Central memory CD8-positive, alpha-beta T cell (primary cell): ENCODE measurements around the gene PDGFD.

Experiments used
- ATAC-seq: fragments of 150-1000 bp; cut with Tn5 transposase; replicated peaks from 2 replicates; pipeline ENCODE4 v1.10.0; 2022; ENCODE audit warnings: mild to moderate bottlenecking, moderate FRiP score, moderate number of reproducible peaks; ENCODE audit not compliant: poor library complexity, severe bottlenecking; ENCODE audit errors: extremely low read depth
- DNase-seq, 2 donors: peaks; one replicate each; pipeline ENCODE4 v3.0.0; 2021; ENCODE audit warnings: low spot score in 2 of 2
- H3K27ac Mint-ChIP-seq: one replicate; pipeline ENCODE4 v1.8.0; 2022; ENCODE audit warnings: low read depth, mild to moderate bottlenecking, moderate library complexity, mixed read lengths
- H3K27me3 Mint-ChIP-seq: one replicate; pipeline ENCODE4 v1.8.0; 2022; ENCODE audit warnings: mixed read lengths
- H3K36me3 Mint-ChIP-seq: one replicate; pipeline ENCODE4 v1.8.0; 2022; ENCODE audit warnings: mild to moderate bottlenecking, moderate library complexity, mixed read lengths; ENCODE audit not compliant: insufficient read depth
- H3K4me1 Mint-ChIP-seq: one replicate; pipeline ENCODE4 v1.8.0; 2022; ENCODE audit warnings: mixed read lengths
- H3K4me3 Mint-ChIP-seq: one replicate; pipeline ENCODE4 v1.8.0; 2022; ENCODE audit warnings: mild to moderate bottlenecking, moderate library complexity, mixed read lengths
- H3K9me3 Mint-ChIP-seq: one replicate; pipeline ENCODE4 v1.8.0; 2022; ENCODE audit warnings: mixed read lengths

PDGFD gene

DNA sequence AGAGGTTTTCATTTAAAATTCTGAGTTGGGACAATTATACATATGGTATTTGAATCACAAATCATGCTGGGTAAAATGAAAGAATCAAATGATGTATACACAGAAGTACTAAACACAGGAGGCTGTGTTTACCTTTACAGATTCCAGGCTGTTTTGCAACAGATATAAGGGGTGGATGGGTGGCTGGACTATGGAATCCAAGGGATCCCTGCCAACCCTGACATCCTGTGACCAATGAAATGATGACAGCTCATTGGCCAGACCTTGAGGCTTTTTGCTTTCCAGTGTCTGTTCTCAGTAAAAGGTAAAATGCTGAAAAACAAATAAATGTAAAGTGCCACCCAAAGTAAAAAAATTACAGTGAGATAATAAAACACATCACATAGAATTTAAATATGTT is 130.8 kb downstream of the PDGFD start:
- DNase-seq (no peak), ATAC-seq (no peak)
- Mint-ChIP-seq H3K27me3 (no peaks in the 10 kb centered on the region), H3K9me3 (no peaks in the 10 kb centered on the region), H3K27ac (no peak overlapping the region), H3K4me3 (no peak overlapping the region), H3K4me1 (no peaks in the 10 kb centered on the region), H3K36me3 (no peaks in the 10 kb centered on the region)

DNA sequence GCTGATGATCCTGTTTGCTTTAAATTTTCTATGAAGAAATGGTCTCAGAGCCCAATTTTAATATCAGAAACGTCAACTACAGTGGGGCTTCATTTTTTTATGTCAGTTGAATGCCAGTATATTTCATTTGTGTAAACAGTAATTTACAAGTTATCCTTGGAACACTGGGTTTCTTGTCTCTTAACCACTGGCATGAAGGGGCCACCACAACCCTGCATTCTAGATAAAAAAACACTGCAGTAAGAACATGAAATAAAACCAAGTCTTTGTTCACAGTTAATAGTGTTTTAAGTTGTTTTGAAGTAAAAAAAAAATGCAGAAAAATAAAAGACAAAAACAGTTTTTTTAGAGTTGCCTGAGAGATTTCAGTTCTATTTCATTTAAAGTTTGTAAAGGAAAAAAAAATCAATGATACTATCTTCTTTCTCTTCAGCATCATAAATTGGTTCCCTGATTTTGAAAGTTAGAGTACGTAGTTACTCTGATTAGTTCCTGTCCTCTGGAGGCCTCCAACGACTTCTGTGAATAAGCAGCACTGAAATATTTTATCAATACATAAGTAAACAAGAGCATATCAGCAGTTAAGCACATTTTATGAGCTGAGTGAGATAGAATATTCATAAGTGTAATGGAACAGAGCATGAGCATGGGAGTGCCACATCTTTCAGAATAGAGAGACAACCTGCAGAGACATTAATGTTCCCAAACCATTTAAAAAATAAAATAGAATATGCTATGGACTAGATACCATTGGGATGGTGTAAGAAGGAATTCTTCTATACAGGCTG is 135.3 kb downstream of the PDGFD start:
- DNase-seq (no peak), ATAC-seq (no peak)
- Mint-ChIP-seq H3K36me3 (no peaks in the 10 kb centered on the region), H3K9me3 (no peaks in the 10 kb centered on the region), H3K4me3 (no peak overlapping the region), H3K27ac (no peak overlapping the region), H3K27me3 (no peaks in the 10 kb centered on the region), H3K4me1 (no peaks in the 10 kb centered on the region)

DNA sequence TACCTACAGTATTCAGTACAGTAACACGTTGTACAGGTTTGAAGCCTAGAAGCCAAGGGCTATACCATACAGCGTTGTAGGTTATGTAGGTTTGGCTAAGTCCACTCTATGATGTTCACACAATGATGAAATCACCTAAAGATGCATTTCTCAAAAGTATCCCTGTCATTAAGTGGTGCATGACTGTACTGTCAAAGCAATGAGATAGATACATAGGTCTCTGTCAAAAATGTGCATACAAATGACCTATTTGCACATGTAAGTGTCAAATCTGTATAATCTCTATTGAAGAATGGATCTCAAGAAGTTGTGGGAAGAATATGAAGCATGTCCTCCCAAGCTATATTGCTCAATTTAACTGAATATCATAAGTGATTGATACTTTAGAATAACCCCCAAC is 139.4 kb downstream of the PDGFD start:
- H3K4me1 Mint-ChIP-seq = no peaks in the 10 kb centered on the region
- DNase-seq (no peak), ATAC-seq (no peak)
- H3K27ac Mint-ChIP-seq = no peak overlapping the region
- H3K27me3 Mint-ChIP-seq = no peaks in the 10 kb centered on the region
- no peak overlapping the region for H3K4me3 Mint-ChIP-seq
- H3K36me3 Mint-ChIP-seq = peaks cover 1% of the 10 kb centered on the region
- no peaks in the 10 kb centered on the region for H3K9me3 Mint-ChIP-seq

- no peaks in the 10 kb centered on the region for H3K27me3 Mint-ChIP-seq
- DNase-seq (no peak), ATAC-seq (no peak)
- peaks cover 5% of the 10 kb centered on the region for H3K4me1 Mint-ChIP-seq
- H3K36me3 Mint-ChIP-seq = no peaks in the 10 kb centered on the region
- H3K4me3 Mint-ChIP-seq = no peak overlapping the region
- no peaks in the 10 kb centered on the region for H3K9me3 Mint-ChIP-seq
- H3K27ac Mint-ChIP-seq = no peak overlapping the region
Measured at GRCh38 chr11:104015649-104016415, 148.1 kb downstream of the PDGFD start.

GRCh38 chr11:104011044-104011443 is 152.9 kb downstream of the PDGFD start:
- H3K36me3 Mint-ChIP-seq = no peaks in the 10 kb centered on the region
- H3K4me1 Mint-ChIP-seq = no peaks in the 10 kb centered on the region
- no peaks in the 10 kb centered on the region for H3K9me3 Mint-ChIP-seq
- H3K27me3 Mint-ChIP-seq = no peaks in the 10 kb centered on the region
- H3K4me3 Mint-ChIP-seq = no peak overlapping the region
- H3K27ac Mint-ChIP-seq = no peak overlapping the region
- DNase-seq = no peak
- no peak for ATAC-seq

DNA sequence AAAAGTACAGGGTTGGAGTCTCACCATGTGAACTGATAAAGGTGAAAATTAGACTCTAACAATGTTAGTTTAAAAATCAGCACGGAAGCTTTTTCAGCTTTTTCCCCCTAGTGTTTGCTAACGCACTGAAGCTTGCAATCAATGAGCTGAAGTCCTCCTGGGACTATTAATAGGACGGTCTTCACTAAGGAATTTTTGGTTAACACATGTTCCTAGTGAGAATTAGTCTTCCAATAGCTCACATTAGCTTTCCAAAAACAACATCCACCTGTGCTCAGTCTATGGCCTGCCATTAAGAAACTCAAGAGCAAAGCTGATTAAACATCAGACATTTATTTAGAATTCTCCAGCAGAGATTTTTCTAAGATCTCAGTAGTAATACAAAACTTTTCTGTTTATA is 154.2 kb downstream of the PDGFD start:
- H3K27me3 Mint-ChIP-seq = no peaks in the 10 kb centered on the region
- ATAC-seq (no peak), DNase-seq (no peak)
- no peak overlapping the region for H3K27ac Mint-ChIP-seq
- H3K9me3 Mint-ChIP-seq = no peaks in the 10 kb centered on the region
- no peak overlapping the region for H3K4me3 Mint-ChIP-seq
- no peaks in the 10 kb centered on the region for H3K4me1 Mint-ChIP-seq
- H3K36me3 Mint-ChIP-seq = no peaks in the 10 kb centered on the region

DNA sequence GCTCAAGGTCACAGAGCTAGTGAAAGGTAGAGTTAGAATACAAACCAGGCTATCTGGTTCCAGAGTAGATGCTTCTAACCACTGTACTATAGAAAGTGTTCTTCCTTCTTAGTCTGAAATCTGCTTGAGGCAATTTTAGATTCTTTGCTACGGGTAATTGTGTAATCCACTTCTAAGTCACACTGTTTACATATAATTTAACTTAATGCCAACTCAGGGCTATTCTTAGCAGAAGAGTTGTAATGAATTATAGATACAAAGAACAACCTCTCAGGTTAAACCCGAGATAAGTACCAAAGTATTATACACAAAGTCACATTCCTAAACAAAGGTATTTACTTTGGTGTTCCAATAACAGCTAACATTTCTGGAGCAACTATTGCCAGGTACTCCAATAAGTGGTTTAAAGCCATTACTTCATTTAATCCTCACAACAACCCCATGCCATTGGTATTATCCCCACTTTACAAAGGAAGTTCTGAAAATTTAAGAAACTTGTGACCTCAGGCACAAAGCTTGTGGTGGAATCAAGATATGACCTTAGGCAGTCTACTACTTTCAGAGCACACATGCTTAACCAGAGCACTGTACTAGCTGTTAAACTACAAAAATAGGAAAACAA is 158.6 kb downstream of the PDGFD start:
- Mint-ChIP-seq H3K9me3 (no peaks in the 10 kb centered on the region), H3K4me3 (no peak overlapping the region), H3K36me3 (no peaks in the 10 kb centered on the region), H3K27ac (no peak overlapping the region), H3K4me1 (peaks cover 5% of the 10 kb centered on the region), H3K27me3 (no peaks in the 10 kb centered on the region)
- DNase-seq (no peak), ATAC-seq (no peak)

DNA sequence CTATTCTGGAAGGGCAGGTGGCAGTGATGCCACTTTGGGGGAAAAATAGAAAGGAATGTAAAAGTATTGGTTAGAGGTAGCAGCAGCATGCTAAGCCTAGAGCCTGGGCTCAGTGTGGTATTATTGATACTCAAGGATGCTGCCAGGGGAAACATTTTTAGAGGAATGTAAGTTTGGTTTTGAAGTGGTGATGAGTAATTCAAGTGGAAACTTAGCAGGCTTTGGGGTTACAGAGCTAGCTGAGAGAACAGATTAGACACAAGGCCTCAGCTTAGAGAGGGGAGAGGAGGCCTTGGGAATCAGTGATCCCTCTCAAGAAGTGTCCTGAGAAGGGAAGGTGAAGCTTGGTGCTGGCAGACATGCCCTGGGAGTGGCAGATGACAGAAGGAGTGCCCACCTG is 160.5 kb downstream of the PDGFD start:
- Mint-ChIP-seq H3K27ac (no peak overlapping the region), H3K4me1 (peaks cover 5% of the 10 kb centered on the region), H3K9me3 (no peaks in the 10 kb centered on the region), H3K4me3 (no peak overlapping the region), H3K36me3 (peaks cover 2% of the 10 kb centered on the region), H3K27me3 (no peaks in the 10 kb centered on the region)
- ATAC-seq (no peak), DNase-seq (no peak)

- H3K4me3 Mint-ChIP-seq = no peak overlapping the region
- peaks cover 5% of the 10 kb centered on the region for H3K4me1 Mint-ChIP-seq
- no peaks in the 10 kb centered on the region for H3K9me3 Mint-ChIP-seq
- DNase-seq (no peak), ATAC-seq (no peak)
- H3K36me3 Mint-ChIP-seq = peaks cover 2% of the 10 kb centered on the region
- H3K27me3 Mint-ChIP-seq = no peaks in the 10 kb centered on the region
- no peak overlapping the region for H3K27ac Mint-ChIP-seq
Measured at GRCh38 chr11:104001561-104002056, 162.3 kb downstream of the PDGFD start.

DNA sequence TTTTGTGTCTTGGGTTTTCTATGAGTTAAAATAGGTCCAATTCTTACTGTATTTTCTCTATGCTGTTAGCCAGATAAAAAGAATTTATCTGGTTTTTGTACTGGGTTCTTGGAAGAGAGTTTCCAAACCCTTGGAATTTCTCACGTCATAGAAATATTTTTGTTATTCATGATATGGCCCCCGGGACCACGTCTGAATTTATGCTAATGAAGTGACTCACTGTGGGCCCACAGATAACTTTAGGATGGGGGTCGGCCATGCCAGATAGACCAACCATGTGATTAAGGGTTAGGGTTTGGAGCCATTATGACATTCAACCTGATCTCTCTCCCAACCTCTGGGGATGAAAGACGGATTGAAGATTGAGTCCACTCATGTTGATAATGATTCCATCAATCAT is 163.1 kb downstream of the PDGFD start:
- H3K27me3 Mint-ChIP-seq = no peaks in the 10 kb centered on the region
- H3K27ac Mint-ChIP-seq = no peak overlapping the region
- ATAC-seq = no peak
- peaks cover 5% of the 10 kb centered on the region for H3K4me1 Mint-ChIP-seq
- H3K4me3 Mint-ChIP-seq = no peak overlapping the region
- no peak for DNase-seq
- H3K9me3 Mint-ChIP-seq = no peaks in the 10 kb centered on the region
- peaks cover 2% of the 10 kb centered on the region for H3K36me3 Mint-ChIP-seq

DNA sequence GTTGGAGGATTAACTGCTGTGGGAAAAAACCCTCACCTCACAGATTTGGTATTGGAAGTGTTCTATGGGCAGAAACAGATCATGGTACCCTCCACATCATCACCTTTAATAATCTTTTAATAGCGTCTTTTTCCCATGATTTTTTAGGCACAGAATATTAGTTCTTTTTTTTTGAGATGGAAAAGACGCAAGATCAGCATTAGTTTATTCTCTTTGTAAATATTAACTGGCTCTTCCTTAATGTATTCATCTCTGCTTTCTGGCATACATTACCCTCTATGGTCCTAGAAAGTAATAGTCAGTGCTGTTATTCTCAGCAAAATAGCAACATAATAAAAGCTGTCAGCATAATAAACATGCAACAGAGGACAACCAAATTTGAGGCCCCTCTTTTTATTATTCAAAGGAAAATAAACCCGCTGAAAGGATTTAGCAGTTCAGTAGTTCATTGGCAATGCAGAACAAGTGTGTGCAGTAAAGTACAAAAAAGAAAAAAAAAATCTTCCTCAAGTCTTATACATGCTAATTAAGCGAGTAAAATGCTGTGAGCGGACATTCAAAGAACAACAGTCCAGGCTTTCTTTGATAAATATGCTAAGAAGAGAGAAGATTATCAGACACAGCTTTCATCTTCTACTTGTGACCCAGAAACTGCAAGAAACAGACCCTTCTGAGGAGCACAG is 165.0 kb downstream of the PDGFD start:
- Mint-ChIP-seq H3K27ac (no peak overlapping the region), H3K36me3 (peaks cover 2% of the 10 kb centered on the region), H3K4me1 (peaks cover 5% of the 10 kb centered on the region), H3K9me3 (no peaks in the 10 kb centered on the region), H3K27me3 (no peaks in the 10 kb centered on the region), H3K4me3 (no peak overlapping the region)
- DNase-seq = no peak
- ATAC-seq = no peak

DNA sequence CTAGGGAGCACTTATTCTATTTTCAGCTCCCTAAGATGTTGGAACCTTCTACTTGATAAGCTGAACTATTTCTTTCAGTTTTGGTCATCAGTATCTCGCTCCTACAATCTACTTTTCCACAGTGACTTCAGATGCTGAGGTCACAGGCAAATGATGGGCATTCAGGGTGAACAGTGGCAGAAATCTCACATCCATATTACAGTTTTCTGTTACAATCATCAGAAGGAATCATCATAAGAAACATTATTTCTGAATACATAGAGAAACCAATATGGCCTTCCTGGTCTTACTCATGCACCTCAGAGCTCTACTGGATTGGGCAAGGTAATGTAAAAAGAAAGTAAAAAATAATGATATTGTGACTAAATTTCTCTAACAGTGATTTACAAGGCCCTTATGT is 166.9 kb downstream of the PDGFD start:
- ATAC-seq (no peak), DNase-seq (no peak)
- Mint-ChIP-seq H3K27ac (no peak overlapping the region), H3K4me3 (no peak overlapping the region), H3K36me3 (peaks cover 2% of the 10 kb centered on the region), H3K27me3 (no peaks in the 10 kb centered on the region), H3K4me1 (no peaks in the 10 kb centered on the region), H3K9me3 (no peaks in the 10 kb centered on the region)
